Activated CD4-positive, alpha-beta T cell treated with anti-CD3 and anti-CD28 coated beads for 36 hours (primary cell): ENCODE measurements around the gene SORCS3. TPM values are rescaled to one million over a fixed set of nuclear protein-coding genes. Genes with fewer than 3 reads are reported as not detected.

Source experiments
- ATAC-seq: fragments of 200-7000 bp; cut with Tn5 transposase; one replicate; pipeline ENCODE4 v1.10.0; 2021; ENCODE audit warnings: mild to moderate bottlenecking, moderate library complexity
- CTCF ChIA-PET: fragments of 350-600 bp; sonication (Branson Sonifier 250); formaldehyde crosslinking; loops from one replicate; lab custom pipeline; 2021; ENCODE audit warnings: antibody characterized with exemption; lab: Charles Lee
- POLR2A ChIA-PET: fragments of 350-600 bp; sonication (Branson Sonifier 250); formaldehyde crosslinking; loops from one replicate; lab custom pipeline; 2021; ENCODE audit warnings: antibody characterized with exemption, inconsistent platforms; lab: Charles Lee
- DNase-seq: peaks from one replicate; pipeline ENCODE4 v3.0.0-alpha.2; 2020
- H3K27ac Mint-ChIP-seq: one replicate; pipeline ENCODE4 v1.8.0; 2021; ENCODE audit warnings: mixed read lengths
- H3K27me3 Mint-ChIP-seq: one replicate; pipeline ENCODE4 v1.8.0; 2021; ENCODE audit warnings: mixed read lengths
- H3K36me3 Mint-ChIP-seq: one replicate; pipeline ENCODE4 v1.8.0; 2021; ENCODE audit warnings: low read depth, mixed read lengths
- H3K4me1 Mint-ChIP-seq: one replicate; pipeline ENCODE4 v1.8.0; 2021; ENCODE audit warnings: mixed read lengths
- H3K4me3 Mint-ChIP-seq: one replicate; pipeline ENCODE4 v1.8.0; 2021; ENCODE audit warnings: mild to moderate bottlenecking, moderate library complexity, mixed read lengths
- H3K9me3 Mint-ChIP-seq: one replicate; pipeline ENCODE4 v1.8.0; 2021; ENCODE audit warnings: low read depth, mixed read lengths
- intact Hi-C, 2 experiments: fragments of 100-400 bp; cut with DNase I in 1 of 2; cut with micrococcal nuclease in 1 of 2; formaldehyde crosslinking; loops; one replicate each; pipeline versions ENCODE4 v1.14.2 to v1.15.1; 2022 to 2024; cut with DNase I, micrococcal nuclease
- total RNA-seq, 2 experiments: library from RNA; stranded (reverse); gene quantifications; one replicate each; pipeline ENCODE4 v1.2.3, GENCODE V29; 2021

The SORCS3 gene
- total RNA-seq, 2 experiments from 2014 or later = not detected

- no peaks in the 10 kb centered on the region for H3K4me1 Mint-ChIP-seq
- DNase-seq (no peak), ATAC-seq (no peak)
- no peaks in the 10 kb centered on the region for H3K36me3 Mint-ChIP-seq
- H3K27me3 Mint-ChIP-seq = peaks cover 26% of the 10 kb centered on the region
- intact Hi-C loops = no loop called here
- no peaks in the 10 kb centered on the region for H3K9me3 Mint-ChIP-seq
- POLR2A ChIA-PET = no interaction called here
- no peak overlapping the region for H3K4me3 Mint-ChIP-seq
- CTCF ChIA-PET = interaction anchor here (1.5 kb wide), 1 partner anchor 17 kb away, joined by 3 read pairs; no protein-coding TSS in a partner anchor
- no peak overlapping the region for H3K27ac Mint-ChIP-seq
These were observed 35.8 kb downstream of the SORCS3 start for GRCh38 chr10:104676874-104677273.

GRCh38 chr10:104678658-104679057, 37.6 kb downstream of the SORCS3 start:
- Mint-ChIP-seq H3K36me3 (no peaks in the 10 kb centered on the region), H3K9me3 (no peaks in the 10 kb centered on the region), H3K4me1 (no peaks in the 10 kb centered on the region), H3K27ac (no peak overlapping the region), H3K4me3 (no peak overlapping the region), H3K27me3 (peaks cover 27% of the 10 kb centered on the region)
- no peak for DNase-seq
- POLR2A ChIA-PET = no interaction called here
- CTCF ChIA-PET = no interaction called here
- intact Hi-C loops = no loop called here
- ATAC-seq = no peak

GRCh38 chr10:104680467-104681401, 39.6 kb downstream of the SORCS3 start:
- ATAC-seq = no peak
- DNase-seq = no peak
- Mint-ChIP-seq H3K27me3 (peaks cover 24% of the 10 kb centered on the region), H3K4me3 (no peak overlapping the region), H3K4me1 (no peaks in the 10 kb centered on the region), H3K27ac (no peak overlapping the region), H3K36me3 (no peaks in the 10 kb centered on the region), H3K9me3 (no peaks in the 10 kb centered on the region)
- intact Hi-C loops = no loop called here
- ChIA-PET POLR2A (interaction anchor here (0.6 kb wide), 1 partner anchor 245 kb away, joined by 4 read pairs; no protein-coding TSS in a partner anchor), CTCF (no interaction called here)

GRCh38 chr10:104681485-104681884, 40.4 kb downstream of the SORCS3 start:
- POLR2A ChIA-PET = no interaction called here
- H3K4me1 Mint-ChIP-seq = no peaks in the 10 kb centered on the region

GRCh38 chr10:104683567-104683966, 42.5 kb downstream of the SORCS3 start:
- CTCF ChIA-PET = no interaction called here
- POLR2A ChIA-PET = no interaction called here
- no peaks in the 10 kb centered on the region for H3K9me3 Mint-ChIP-seq
- no peak for DNase-seq
- H3K27ac Mint-ChIP-seq = no peak overlapping the region
- H3K4me3 Mint-ChIP-seq = no peak overlapping the region
- H3K4me1 Mint-ChIP-seq = no peaks in the 10 kb centered on the region
- no peaks in the 10 kb centered on the region for H3K36me3 Mint-ChIP-seq
- intact Hi-C loops = no loop called here
- no peak for ATAC-seq
- peaks cover 28% of the 10 kb centered on the region for H3K27me3 Mint-ChIP-seq

More at GRCh38 chr10:104681485-104681884, 40.4 kb downstream of the SORCS3 start:
- CTCF ChIA-PET = interaction anchor here (1.3 kb wide), 1 partner anchor 9 kb away, joined by 3 read pairs; no protein-coding TSS in a partner anchor
- H3K9me3 Mint-ChIP-seq = no peaks in the 10 kb centered on the region
- no peaks in the 10 kb centered on the region for H3K36me3 Mint-ChIP-seq
- H3K27me3 Mint-ChIP-seq = peaks cover 23% of the 10 kb centered on the region
- H3K4me3 Mint-ChIP-seq = no peak overlapping the region
- intact Hi-C loops = no loop called here
- H3K27ac Mint-ChIP-seq = no peak overlapping the region
- no peak for DNase-seq
- no peak for ATAC-seq

GRCh38 chr10:104686829-104687228, 45.7 kb downstream of the SORCS3 start:
- intact Hi-C loops = no loop called here
- no peaks in the 10 kb centered on the region for H3K9me3 Mint-ChIP-seq

GRCh38 chr10:104688251-104689042, 47.4 kb downstream of the SORCS3 start:
- H3K9me3 Mint-ChIP-seq = no peaks in the 10 kb centered on the region
- peaks cover 33% of the 10 kb centered on the region for H3K27me3 Mint-ChIP-seq
- intact Hi-C loops = no loop called here
- H3K27ac Mint-ChIP-seq = no peak overlapping the region
- ChIA-PET POLR2A (no interaction called here), CTCF (interaction anchor here (0.7 kb wide), 1 partner anchor 515 kb away, joined by 3 read pairs; no protein-coding TSS in a partner anchor)
- H3K4me3 Mint-ChIP-seq = no peak overlapping the region
- ATAC-seq = no peak
- no peaks in the 10 kb centered on the region for H3K36me3 Mint-ChIP-seq
- no peak for DNase-seq
- no peaks in the 10 kb centered on the region for H3K4me1 Mint-ChIP-seq

More at GRCh38 chr10:104686829-104687228, 45.7 kb downstream of the SORCS3 start:
- ChIA-PET POLR2A (no interaction called here), CTCF (no interaction called here)
- ATAC-seq (no peak), DNase-seq (no peak)
- H3K4me3 Mint-ChIP-seq = no peak overlapping the region
- H3K27ac Mint-ChIP-seq = no peak overlapping the region
- no peaks in the 10 kb centered on the region for H3K4me1 Mint-ChIP-seq
- peaks cover 26% of the 10 kb centered on the region for H3K27me3 Mint-ChIP-seq
- no peaks in the 10 kb centered on the region for H3K36me3 Mint-ChIP-seq

- ChIA-PET POLR2A (no interaction called here), CTCF (interaction anchor here (0.7 kb wide), 1 partner anchor 515 kb away, joined by 3 read pairs; no protein-coding TSS in a partner anchor)
- Mint-ChIP-seq H3K27me3 (peaks cover 33% of the 10 kb centered on the region), H3K36me3 (no peaks in the 10 kb centered on the region), H3K4me3 (no peak overlapping the region), H3K4me1 (no peaks in the 10 kb centered on the region), H3K27ac (no peak overlapping the region), H3K9me3 (no peaks in the 10 kb centered on the region)
- ATAC-seq (no peak), DNase-seq (no peak)
- intact Hi-C loops = no loop called here
These were observed 48.0 kb downstream of the SORCS3 start for GRCh38 chr10:104689105-104689504.

- H3K4me1 Mint-ChIP-seq = no peaks in the 10 kb centered on the region
- no peak for DNase-seq
- no peak overlapping the region for H3K27ac Mint-ChIP-seq
- no peak for ATAC-seq
- H3K27me3 Mint-ChIP-seq = peaks cover 33% of the 10 kb centered on the region
- ChIA-PET POLR2A (no interaction called here), CTCF (no interaction called here)
- intact Hi-C loops = no loop called here
- H3K4me3 Mint-ChIP-seq = no peak overlapping the region
- H3K36me3 Mint-ChIP-seq = no peaks in the 10 kb centered on the region
- no peaks in the 10 kb centered on the region for H3K9me3 Mint-ChIP-seq
These were observed 48.5 kb downstream of the SORCS3 start for GRCh38 chr10:104689547-104689946.

- ChIA-PET POLR2A (no interaction called here), CTCF (no interaction called here)
- no peak overlapping the region for H3K4me3 Mint-ChIP-seq
- no peak for DNase-seq
- no peak overlapping the region for H3K27ac Mint-ChIP-seq
- H3K4me1 Mint-ChIP-seq = no peaks in the 10 kb centered on the region
- intact Hi-C loops = no loop called here
- H3K27me3 Mint-ChIP-seq = peaks cover 33% of the 10 kb centered on the region
- ATAC-seq = no peak
- H3K9me3 Mint-ChIP-seq = no peaks in the 10 kb centered on the region
- no peaks in the 10 kb centered on the region for H3K36me3 Mint-ChIP-seq
These were observed 49.0 kb downstream of the SORCS3 start for GRCh38 chr10:104690101-104690500.

GRCh38 chr10:104690959-104691358, 49.9 kb downstream of the SORCS3 start:
- intact Hi-C loops = no loop called here
- Mint-ChIP-seq H3K36me3 (no peaks in the 10 kb centered on the region), H3K9me3 (no peaks in the 10 kb centered on the region), H3K4me1 (no peaks in the 10 kb centered on the region), H3K27ac (no peak overlapping the region), H3K4me3 (no peak overlapping the region), H3K27me3 (peaks cover 31% of the 10 kb centered on the region)
- ATAC-seq = no peak
- ChIA-PET CTCF (no interaction called here), POLR2A (no interaction called here)
- no peak for DNase-seq
